ENCODE results near the gene GINM1. TPM values are rescaled to one million over a fixed set of nuclear protein-coding genes. Genes with fewer than 3 reads are reported as not detected.

The GINM1 gene
- total and polyA plus RNA-seq, 9 of the 15 experiments (the other 6 are each of a cell fraction or from before 2014, with no cell fraction given) = 5.0 to 19.3 (median 14.2) TPM

GRCh38 chr6:149545754-149546471, 20.3 kb upstream of the GINM1 start, which contains the start of gene PPIL4 (continued):
- peak in 1 of 2 experiments; percentile 66; a peak in 1 of 4 replicates for TF ChIP-seq NONO (IDR thresholded peaks at IDR 0.05; ENCODE audit: low read depth in 2 of 2, low read length in 1 of 2)
- TF ChIP-seq YY1 (IDR thresholded peaks at IDR 0.05; ENCODE audit: borderline replicate concordance in 1 of 3, control insufficient read depth in 1 of 3, extremely low read depth in 1 of 3, insufficient read depth in 3 of 3, insufficient read length in 1 of 3, insufficient replicate concordance in 2 of 3, low read depth in 1 of 3, low read length in 2 of 3) = peak; percentile 58 to 97 (median 94)
- TF ChIP-seq CREB3L1 (IDR thresholded peaks at IDR 0.05; ENCODE audit: borderline replicate concordance, low read depth) = peak; percentile 98
- TF ChIP-seq ELF2 (CRISPR knock-in tag; IDR thresholded peaks at IDR 0.05) = peak; percentile 98
- TF ChIP-seq E4F1 (CRISPR knock-in tag; IDR thresholded peaks at IDR 0.05; ENCODE audit: borderline replicate concordance) = peak; percentile 33; the same call in 1 of the 2 replicates
- TF ChIP-seq, protein P1, sequence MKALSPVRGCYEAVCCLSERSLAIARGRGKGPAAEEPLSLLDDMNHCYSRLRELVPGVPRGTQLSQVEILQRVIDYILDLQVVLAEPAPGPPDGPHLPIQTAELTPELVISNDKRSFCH (CRISPR knock-in tag; IDR thresholded peaks at IDR 0.05) = no peak
- TF ChIP-seq, protein P1 (tag; IDR thresholded peaks at IDR 0.05) = peak; percentile 36; the same call in 1 of the 2 replicates
- 0 out of 2 replicates have a peak, but pooled peaks have one; percentile 27 for TF ChIP-seq MITF (IDR thresholded peaks at IDR 0.05)
- TF ChIP-seq, protein P2, sequence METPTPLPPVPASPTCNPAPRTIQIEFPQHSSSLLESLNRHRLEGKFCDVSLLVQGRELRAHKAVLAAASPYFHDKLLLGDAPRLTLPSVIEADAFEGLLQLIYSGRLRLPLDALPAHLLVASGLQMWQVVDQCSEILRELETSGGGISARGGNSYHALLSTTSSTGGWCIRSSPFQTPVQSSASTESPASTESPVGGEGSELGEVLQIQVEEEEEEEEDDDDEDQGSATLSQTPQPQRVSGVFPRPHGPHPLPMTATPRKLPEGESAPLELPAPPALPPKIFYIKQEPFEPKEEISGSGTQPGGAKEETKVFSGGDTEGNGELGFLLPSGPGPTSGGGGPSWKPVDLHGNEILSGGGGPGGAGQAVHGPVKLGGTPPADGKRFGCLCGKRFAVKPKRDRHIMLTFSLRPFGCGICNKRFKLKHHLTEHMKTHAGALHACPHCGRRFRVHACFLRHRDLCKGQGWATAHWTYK (CRISPR knock-in tag; IDR thresholded peaks at IDR 0.05) = no peak
- peak; percentile 100 for TF ChIP-seq ATF1 (CRISPR knock-in tag; IDR thresholded peaks at IDR 0.05)
- peak; percentile 100 for TF ChIP-seq ATF1 (tag; IDR thresholded peaks at IDR 0.05)
- TF ChIP-seq HDAC8 (tag; IDR thresholded peaks at IDR 0.05) = peak; percentile 48; the same call in 1 of the 2 replicates
- peak; percentile 31; the same call in 1 of the 2 replicates for TF ChIP-seq SPI1 (IDR thresholded peaks at IDR 0.05; ENCODE audit: borderline replicate concordance, low read depth, low read length)
- TF ChIP-seq SMAD1 (IDR thresholded peaks at IDR 0.05; ENCODE audit: low read depth, low read length, partially characterized antibody) = peak; percentile 30
- TF ChIP-seq CHD2 (IDR thresholded peaks at IDR 0.05; ENCODE audit: low read depth, low read length) = 0 out of 2 replicates have a peak, but pooled peaks have one; percentile 25
- peak; percentile 65 for TF ChIP-seq NR2C1 (IDR thresholded peaks at IDR 0.05)
- TF ChIP-seq NR2C1 (tag; IDR thresholded peaks at IDR 0.05) = peak; percentile 82
- TF ChIP-seq ZNF24 (IDR thresholded peaks at IDR 0.05) = no peak

All from K562 (cell line).